Tibial nerve (tissue), 4 donors: ENCODE measurements around the gene ZNF716. TPM values are rescaled to one million over a fixed set of nuclear protein-coding genes. Genes with fewer than 3 reads are reported as not detected.
"Not testable (repeated sequence)": the region's sequence is repeated elsewhere in the genome, so short reads cannot be mapped to it uniquely, and the experiment has no call there.

Experiments used
- DNase-seq, 2 donors: peaks; one replicate each; pipeline ENCODE4 v3.0.0-alpha.2; 2019; ENCODE audit warnings: low spot score in 2 of 2
- H3K27ac ChIP-seq, 4 donors: fragments of 200-600 bp; sonication (generic) in 3 of 4; one replicate each; pipeline ENCODE4 v1.5.1; 2017 to 2019; ENCODE audit warnings: mild to moderate bottlenecking in 1 of 4
- H3K27me3 ChIP-seq, 2 donors: fragments of 200-600 bp; sonication (generic) in 1 of 2; one replicate each; pipeline versions ENCODE4 v1.5.1 to v1.6.0; 2017 to 2019
- H3K36me3 ChIP-seq, 3 donors: fragments of 200-600 bp; sonication (generic); one replicate each; pipeline ENCODE4 v1.5.1; 2018 to 2019
- H3K4me1 ChIP-seq, 4 donors: fragments of 200-600 bp; sonication (generic) in 3 of 4; one replicate each; pipeline ENCODE4 v1.5.1; 2017 to 2019
- H3K4me3 ChIP-seq, 4 donors: fragments of 200-600 bp; sonication (generic) in 3 of 4; one replicate each; pipeline ENCODE4 v1.5.1; 2017 to 2019; ENCODE audit warnings: mild to moderate bottlenecking in 1 of 4, moderate library complexity in 1 of 4
- H3K9me3 ChIP-seq, 4 donors: fragments of 200-600 bp; sonication (generic) in 3 of 4; one replicate each; pipeline ENCODE4 v1.5.1; 2017 to 2019
- CTCF ChIP-seq, 5 experiments: fragments of 200-600 bp in 3 of 5; fragments of 450-650 bp in 2 of 5; sonication (generic) in 3 of 5; IDR thresholded peaks; one replicate each; pipeline ENCODE4 v1.5.1; 2016 to 2019; ENCODE audit warnings: antibody characterized with exemption in 5 of 5, mild to moderate bottlenecking in 3 of 5, moderate library complexity in 2 of 5
- EP300 ChIP-seq, 2 donors: sonication (generic); formaldehyde crosslinking; IDR thresholded peaks; one replicate each; pipeline ENCODE4 v1.6.1; 2017; ENCODE audit warnings: antibody characterized with exemption in 2 of 2, mild to moderate bottlenecking in 1 of 2
- POLR2A ChIP-seq, 2 donors: fragments of 450-650 bp; IDR thresholded peaks; one replicate each; pipeline ENCODE4 v1.6.1; 2017; ENCODE audit warnings: antibody characterized with exemption in 2 of 2, mild to moderate bottlenecking in 2 of 2, moderate library complexity in 2 of 2
- WGBS, 2 donors: methylation state at CpG; one replicate each; pipeline ENCODE4 v1.1.5; 2018; 5-methylcytosine and 5-hydroxymethylcytosine counted together
- total RNA-seq, 4 donors: library from RNA; depleted of rRNA; stranded (reverse); fragments of >200 nt; gene quantifications; one replicate each; pipeline ENCODE4 v1.1.0, GENCODE V29; 2016

The ZNF716 gene
- total RNA-seq, result not detected

- no peaks in the 10 kb centered on the region for H3K36me3 ChIP-seq
- DNase-seq, result no peak
- H3K4me1 ChIP-seq, result no peaks in the 10 kb centered on the region
- H3K27ac ChIP-seq, result no peak within 1 kb of the TSS
- 87 to 88% methylated on average over 10 of the region's 10 CpGs for WGBS, 2 donors
- peaks cover 0 to 48% (median 0%) of the 10 kb centered on the region in 4 donors for H3K9me3 ChIP-seq
- no peak for TF ChIP-seq EP300 (IDR thresholded peaks at IDR 0.05)
- TF ChIP-seq POLR2A (IDR thresholded peaks at IDR 0.05), result no peak
- TF ChIP-seq CTCF (IDR thresholded peaks at IDR 0.05), result no peak
- no peak within 1 kb of the TSS for H3K4me3 ChIP-seq
- no peaks in the 10 kb centered on the region for H3K27me3 ChIP-seq
Measured at GRCh38 chr7:57449904-57450303, at the start of gene ZNF716. Gene ZNF716, plus strand, starts transcription at chr7:57450177. Its CDS starts 112 bp downstream, at chr7:57450289.

GRCh38 chr7:57400531-57401155 lies 49.3 kb upstream of the ZNF716 start:
- TF ChIP-seq POLR2A (IDR thresholded peaks at IDR 0.05) (no peak), EP300 (IDR thresholded peaks at IDR 0.05) (no peak), CTCF (IDR thresholded peaks at IDR 0.05) (no peak)
- 81 to 84% methylated on average over 10 of the region's 10 CpGs for WGBS, 2 donors
- Histone ChIP-seq H3K4me3 (no peak overlapping the region), H3K27ac (no peak overlapping the region), H3K9me3 (peaks cover 0 to 81% (median 0%) of the 10 kb centered on the region in 4 donors), H3K4me1 (no peaks in the 10 kb centered on the region), H3K27me3 (no peaks in the 10 kb centered on the region), H3K36me3 (no peaks in the 10 kb centered on the region)
- DNase-seq, result no peak

GRCh38 chr7:57403051-57403450 lies 46.9 kb upstream of the ZNF716 start:
- not testable (repeated sequence) for H3K4me1 ChIP-seq, H3K27me3 ChIP-seq, DNase-seq, H3K4me3 ChIP-seq, H3K27ac ChIP-seq, H3K36me3 ChIP-seq
- 86 to 87% methylated on average over 16 of the region's 16 CpGs for WGBS, 2 donors
- H3K9me3 ChIP-seq, result peaks cover 0 to 72% (median 0%) of the 10 kb centered on the region in 4 donors

- Histone ChIP-seq H3K9me3 (peaks cover 0 to 65% (median 0%) of the 10 kb centered on the region in 4 donors), H3K27me3 (no peaks in the 10 kb centered on the region), H3K4me3 (peak overlapping the region in 1 of 4 donors; percentile 29), H3K36me3 (no peaks in the 10 kb centered on the region), H3K4me1 (no peaks in the 10 kb centered on the region), H3K27ac (no peak overlapping the region)
- 44 to 51% methylated on average over 36 of the region's 36 CpGs for WGBS, 2 donors
- TF ChIP-seq POLR2A (IDR thresholded peaks at IDR 0.05) (no peak), EP300 (IDR thresholded peaks at IDR 0.05) (no peak), CTCF (IDR thresholded peaks at IDR 0.05) (no peak)
- peak in 1 of 2 donors; percentile 15 for DNase-seq
Measured at GRCh38 chr7:57403601-57404342, 46.2 kb upstream of the ZNF716 start.

- no peaks in the 10 kb centered on the region for H3K27me3 ChIP-seq
- 54 to 58% methylated on average over 24 to 31 of the region's 38 CpGs for WGBS, 2 donors
- peaks cover 0 to 58% (median 0%) of the 10 kb centered on the region in 4 donors for H3K9me3 ChIP-seq
- no peaks in the 10 kb centered on the region for H3K4me1 ChIP-seq
- no peak for TF ChIP-seq EP300 (IDR thresholded peaks at IDR 0.05)
- no peak for TF ChIP-seq POLR2A (IDR thresholded peaks at IDR 0.05)
- TF ChIP-seq CTCF (IDR thresholded peaks at IDR 0.05), result no peak
- peak overlapping the region in 1 of 4 donors; percentile 29 for H3K4me3 ChIP-seq
- no peak for DNase-seq
- no peak overlapping the region for H3K27ac ChIP-seq
- H3K36me3 ChIP-seq, result no peaks in the 10 kb centered on the region
Measured at GRCh38 chr7:57404343-57404966, 45.5 kb upstream of the ZNF716 start.
